ENCODE results near the gene EPHA7. TPM values are rescaled to one million over a fixed set of nuclear protein-coding genes. Genes with fewer than 3 reads are reported as not detected.

Gene EPHA7
- total and polyA plus RNA-seq, 8 donors, result 0.07 to 0.16 (median 0.09) TPM; not detected in 1

GRCh38 chr6:93366506-93366905 lies 52.9 kb downstream of the EPHA7 start:
- DNase-seq, result no peak
- Histone ChIP-seq H3K27ac (no peak overlapping the region), H3K36me3 (no peaks in the 10 kb centered on the region), H3K4me3 (no peak overlapping the region), H3K4me1 (no peaks in the 10 kb centered on the region), H3K27me3 (no peaks in the 10 kb centered on the region), H3K9me3 (no peaks in the 10 kb centered on the region)
- intact Hi-C loops (cut with DNase I), result no loop called here
- 80 to 89% methylated on average over 7 of the region's 7 CpGs for WGBS, 2 donors
- ATAC-seq, result no peak
- TF ChIP-seq CTCF (IDR thresholded peaks at IDR 0.05), result no peak
- no peak for FAIRE-seq

GRCh38 chr6:93365445-93365844 lies 53.9 kb downstream of the EPHA7 start:
- TF ChIP-seq CTCF (IDR thresholded peaks at IDR 0.05), result no peak
- H3K36me3 ChIP-seq, result no peaks in the 10 kb centered on the region
- intact Hi-C loops (cut with DNase I), result no loop called here
- no peaks in the 10 kb centered on the region for H3K4me1 ChIP-seq
- DNase-seq (no peak), ATAC-seq (no peak), FAIRE-seq (no peak)
- H3K4me3 ChIP-seq, result no peak overlapping the region
- no peaks in the 10 kb centered on the region for H3K9me3 ChIP-seq
- H3K27ac ChIP-seq, result no peak overlapping the region
- H3K27me3 ChIP-seq, result no peaks in the 10 kb centered on the region
- WGBS, 2 donors, result 66 to 85% methylated on average over 3 of the region's 3 CpGs

GRCh38 chr6:93358435-93358834 lies 60.9 kb downstream of the EPHA7 start:
- no peaks in the 10 kb centered on the region for H3K27me3 ChIP-seq
- 74 to 77% methylated on average over 2 of the region's 2 CpGs for WGBS, 2 donors
- no peak overlapping the region for H3K27ac ChIP-seq
- H3K4me3 ChIP-seq, result no peak overlapping the region
- DNase-seq (no peak), ATAC-seq (no peak), FAIRE-seq (no peak)
- intact Hi-C loops (cut with DNase I), result no loop called here
- H3K4me1 ChIP-seq, result no peaks in the 10 kb centered on the region
- TF ChIP-seq CTCF (IDR thresholded peaks at IDR 0.05), result no peak
- no peaks in the 10 kb centered on the region for H3K36me3 ChIP-seq
- H3K9me3 ChIP-seq, result no peaks in the 10 kb centered on the region

- no peaks in the 10 kb centered on the region for H3K4me1 ChIP-seq
- intact Hi-C loops (cut with DNase I), result no loop called here
These were observed 66.8 kb downstream of the EPHA7 start for GRCh38 chr6:93352604-93353003.

GRCh38 chr6:93351222-93351621 lies 68.1 kb downstream of the EPHA7 start:
- TF ChIP-seq CTCF (IDR thresholded peaks at IDR 0.05), result no peak
- no peaks in the 10 kb centered on the region for H3K27me3 ChIP-seq
- H3K4me3 ChIP-seq, result no peak overlapping the region
- 73 to 87% methylated on average over 3 of the region's 3 CpGs for WGBS, 2 donors
- FAIRE-seq, result no peak
- no peak overlapping the region for H3K27ac ChIP-seq
- H3K9me3 ChIP-seq, result no peaks in the 10 kb centered on the region
- no peak for ATAC-seq
- H3K36me3 ChIP-seq, result no peaks in the 10 kb centered on the region
- DNase-seq, result no peak
- H3K4me1 ChIP-seq, result no peaks in the 10 kb centered on the region
- intact Hi-C loops (cut with DNase I), result no loop called here

More at GRCh38 chr6:93352604-93353003, 66.8 kb downstream of the EPHA7 start:
- DNase-seq (no peak), ATAC-seq (no peak), FAIRE-seq (no peak)
- Histone ChIP-seq H3K4me3 (no peak overlapping the region), H3K27ac (no peak overlapping the region), H3K27me3 (no peaks in the 10 kb centered on the region), H3K36me3 (no peaks in the 10 kb centered on the region), H3K9me3 (no peaks in the 10 kb centered on the region)
- WGBS, 2 donors, result 59 to 76% methylated on average over 1 of the region's 1 CpG
- no peak for TF ChIP-seq CTCF (IDR thresholded peaks at IDR 0.05)
